Measurements from ENCODE around the gene ILF2.

- TF ChIP-seq EP300 (IDR thresholded peaks at IDR 0.05) (no peak), CTCF (IDR thresholded peaks at IDR 0.05) (no peak)
Measured at GRCh38 chr1:153614906-153615305, 55.9 kb downstream of the ILF2 start.
